NCI-H524 treated with DMSO at 0.1 percent for 48 hours (cell line): ENCODE results near the gene FOXS1.
A peak's percentile ranks its signal among the peaks of the same experiment; 100 is the strongest.

Experiments used
- DNase-seq: peaks from one replicate; lab custom pipeline; 2025; lab: John Stamatoyannopoulos, UW

FOXS1 gene

DNA sequence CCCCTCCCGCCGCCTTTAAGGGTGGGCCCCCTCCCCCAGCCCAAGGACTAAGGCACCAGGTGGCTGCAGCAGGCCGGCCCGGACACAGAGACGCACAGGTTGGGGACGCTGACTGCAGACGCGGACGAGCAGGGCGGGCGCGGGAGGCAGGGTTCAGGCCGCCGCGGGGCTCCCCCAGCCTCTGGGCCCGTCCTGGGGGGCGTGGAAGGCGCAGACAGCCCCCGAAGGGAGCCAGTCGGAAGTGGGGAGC is 15.7 kb upstream of the FOXS1 start:
- peak; percentile 68 for DNase-seq

GRCh38 chr20:31860390-31861134 is 15.2 kb upstream of the FOXS1 start:
- DNase-seq: no peak

GRCh38 chr20:31859998-31860380 is 14.6 kb upstream of the FOXS1 start:
- no peak for DNase-seq

GRCh38 chr20:31859266-31859997 is 14.0 kb upstream of the FOXS1 start:
- no peak for DNase-seq

DNA sequence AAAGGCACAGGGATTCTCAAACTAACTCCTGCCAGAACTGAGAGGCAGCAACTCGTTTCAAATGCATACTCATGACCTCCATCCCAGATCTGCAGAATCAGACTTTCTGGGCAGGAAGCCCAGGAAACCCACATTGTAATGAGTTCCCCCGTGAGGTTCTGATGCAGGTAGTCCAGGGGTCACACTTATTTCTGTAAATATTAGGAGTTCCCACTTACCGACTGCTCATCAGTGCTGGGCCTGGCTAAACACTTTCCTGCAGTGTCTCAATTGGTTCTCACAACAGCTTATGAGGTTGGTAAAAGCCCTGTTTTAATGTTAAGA is 13.3 kb upstream of the FOXS1 start:
- no peak for DNase-seq

- no peak for DNase-seq
Measured at GRCh38 chr20:31857861-31858759, 12.7 kb upstream of the FOXS1 start.

- DNase-seq: no peak
Measured at GRCh38 chr20:31856516-31856915, 11.1 kb upstream of the FOXS1 start.

GRCh38 chr20:31853481-31853880 is 8.1 kb upstream of the FOXS1 start:
- no peak for DNase-seq

- DNase-seq: no peak
Measured at GRCh38 chr20:31851240-31851955, 6.0 kb upstream of the FOXS1 start.

- DNase-seq: no peak
Measured at GRCh38 chr20:31849306-31849930, 4.0 kb upstream of the FOXS1 start.

GRCh38 chr20:31848088-31848999 is 2.9 kb upstream of the FOXS1 start:
- no peak for DNase-seq

- DNase-seq: no peak
Measured at GRCh38 chr20:31846793-31847138, 1.4 kb upstream of the FOXS1 start.

DNA sequence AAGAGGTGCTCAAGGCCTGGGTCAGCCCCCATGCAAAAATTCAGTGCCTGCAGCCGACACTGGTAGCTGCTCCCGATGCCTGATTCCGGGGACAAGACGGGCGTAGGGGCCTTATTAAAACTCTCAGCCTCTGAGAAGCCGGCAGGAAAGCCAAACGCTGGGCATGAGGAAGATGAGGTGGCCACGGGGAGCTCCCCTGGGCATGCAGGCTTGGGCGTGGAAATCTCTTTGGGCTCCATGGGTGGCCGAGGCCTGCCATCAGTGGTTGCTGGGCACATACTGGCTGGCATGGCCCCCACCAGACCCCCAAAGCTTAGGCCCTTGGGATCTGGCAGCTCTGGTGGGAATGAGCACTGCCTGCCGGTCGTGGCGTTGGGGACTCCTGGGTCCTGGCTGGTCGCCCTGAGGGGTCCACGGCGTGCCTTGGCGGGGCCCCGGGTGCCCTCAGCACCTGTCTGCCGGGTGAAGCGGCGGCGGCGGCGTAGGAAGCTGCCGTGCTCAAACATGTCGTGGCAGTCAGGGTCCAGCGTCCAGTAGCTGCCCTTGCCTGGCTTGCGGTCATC is 586 bp downstream of the FOXS1 start:
- no peak for DNase-seq

- DNase-seq: no peak
Measured at GRCh38 chr20:31843881-31844280, 1.5 kb downstream of the FOXS1 start.

- DNase-seq: no peak
Measured at GRCh38 chr20:31843288-31843687, 2.1 kb downstream of the FOXS1 start.

- DNase-seq: no peak
Measured at GRCh38 chr20:31842471-31843157, 2.8 kb downstream of the FOXS1 start.

DNA sequence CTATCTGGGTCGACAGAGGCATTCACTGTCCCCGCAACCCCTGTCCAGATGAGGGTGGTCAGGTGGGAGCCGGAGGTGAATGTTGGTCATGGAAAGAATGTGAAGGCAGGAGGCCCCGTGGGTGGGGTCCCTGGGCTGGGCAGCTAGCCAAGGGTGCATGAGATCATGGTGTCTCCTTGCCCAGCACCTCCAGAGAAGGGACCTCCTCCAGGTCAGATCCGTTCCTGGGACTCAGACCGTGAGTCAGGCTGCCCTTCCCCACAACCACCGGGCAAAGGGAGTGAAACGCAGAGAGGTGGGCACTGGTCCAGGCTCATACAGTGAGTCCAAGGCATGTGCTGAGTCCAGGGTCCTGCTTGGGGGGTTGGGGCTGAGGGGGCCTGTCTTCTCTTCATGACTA is 3.5 kb downstream of the FOXS1 start:
- no peak for DNase-seq

DNA sequence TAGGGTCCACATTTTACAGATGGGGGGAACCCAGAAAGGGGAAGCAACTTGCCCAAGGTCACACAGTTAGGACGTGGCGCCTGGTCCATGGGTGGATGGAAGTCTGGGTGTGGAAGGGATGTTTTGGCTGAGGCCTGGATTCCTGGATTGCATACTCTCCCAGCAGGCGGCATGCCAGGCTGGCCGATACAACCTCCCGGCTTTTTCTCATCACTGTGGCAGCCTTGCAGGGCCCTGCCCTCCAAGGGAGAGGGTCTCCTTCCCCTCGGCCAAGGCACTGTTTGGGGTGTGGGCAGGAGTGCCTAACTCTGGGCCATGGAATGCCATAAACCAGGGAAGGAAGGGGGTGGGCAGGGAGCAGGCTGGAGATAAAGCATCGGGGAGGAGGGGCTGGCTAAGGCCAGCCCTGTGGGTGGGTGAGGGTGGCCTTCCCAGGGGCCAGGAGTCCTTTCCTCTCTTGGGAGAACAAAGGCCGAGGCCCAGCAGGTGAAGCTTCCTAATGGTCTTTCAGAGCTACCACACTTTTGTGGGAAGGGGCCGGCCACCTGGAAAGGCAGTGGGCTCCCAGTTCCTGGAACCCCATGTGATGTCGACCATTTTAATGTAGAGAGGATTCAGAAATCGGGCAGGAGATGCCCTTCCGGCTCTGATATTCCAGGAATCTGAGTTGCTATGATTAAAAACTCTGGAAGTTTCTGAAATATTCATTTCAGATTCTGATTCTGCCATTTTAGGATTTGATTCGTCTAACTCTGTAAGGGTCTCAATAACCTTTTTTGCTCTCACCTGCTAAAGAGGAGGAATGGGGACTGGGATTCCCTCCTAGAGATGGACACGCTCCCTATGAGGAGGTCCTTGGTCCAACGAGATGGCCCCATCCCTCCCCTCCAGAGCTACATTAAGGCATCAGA is 4.2 kb downstream of the FOXS1 start:
- DNase-seq: no peak
